HepG2 (cell line): ENCODE measurements around the gene RIPK1. TPM values are rescaled to one million over a fixed set of nuclear protein-coding genes. Genes with fewer than 3 reads are reported as not detected.

Source experiments
- BCLAF1 ChIP-seq: fragments of 450-650 bp; IDR thresholded peaks from 2 replicates; pipeline ENCODE4 v1.6.1; 2017; ENCODE audit warnings: mild to moderate bottlenecking
- ETV5 ChIP-seq: IDR thresholded peaks from 2 replicates; pipeline ENCODE4 v1.6.1; 2018; ENCODE audit warnings: missing biosample characterization, missing genetic modification reagents, inconsistent platforms, borderline replicate concordance
- HMG20A ChIP-seq: IDR thresholded peaks from 2 replicates; pipeline ENCODE4 v1.6.1; 2016; ENCODE audit warnings: borderline replicate concordance
- PRMT3 ChIP-seq: sonication (generic); formaldehyde crosslinking; IDR thresholded peaks from 2 replicates; pipeline ENCODE4 v1.8.1; 2022; ENCODE audit warnings: low read depth, mild to moderate bottlenecking, moderate library complexity, missing genetic modification reagents, borderline replicate concordance
- THAP9 ChIP-seq: sonication (generic); formaldehyde crosslinking; IDR thresholded peaks from 2 replicates; pipeline ENCODE4; 2020; ENCODE audit warnings: missing genetic modification reagents, mild to moderate bottlenecking, borderline replicate concordance
- WIZ ChIP-seq: sonication (generic); formaldehyde crosslinking; IDR thresholded peaks from 2 replicates; pipeline ENCODE4 v1.5.1; 2020; ENCODE audit warnings: mild to moderate bottlenecking, missing genetic modification reagents
- ZBED4 ChIP-seq: sonication (generic); formaldehyde crosslinking; IDR thresholded peaks from 2 replicates; pipeline ENCODE4 v1.4.0; 2020; ENCODE audit warnings: missing genetic modification reagents, borderline replicate concordance
- ZNF530 ChIP-seq: sonication (generic); formaldehyde crosslinking; IDR thresholded peaks from 2 replicates; pipeline ENCODE4 v1.5.0; 2020; ENCODE audit warnings: low read depth, mild to moderate bottlenecking, missing genetic modification reagents
- ZNF557 ChIP-seq: sonication (generic); formaldehyde crosslinking; IDR thresholded peaks from 2 replicates; pipeline ENCODE4 v1.4.0; 2020; ENCODE audit warnings: missing genetic modification reagents
- ZNF687 ChIP-seq: sonication (generic); formaldehyde crosslinking; IDR thresholded peaks from 2 replicates; pipeline ENCODE4 v1.5.1; 2020; ENCODE audit warnings: mild to moderate bottlenecking, missing genetic modification reagents, moderate library complexity
- ZNF800 ChIP-seq: sonication (generic); formaldehyde crosslinking; IDR thresholded peaks from 2 replicates; pipeline ENCODE4 v1.4.0; 2020; ENCODE audit warnings: missing genetic modification reagents
- polyA plus RNA-seq, 8 experiments: library from polyadenylated mRNA; depleted of rRNA in 3 of 8; stranded (reverse) in 7 of 8; unstranded in 1 of 8; fragments of >200 nt; fragmentation: Illumina TruSeq in 4 of 8; extraction: Trizol in 4 of 8; gene quantifications; 2 replicates each; pipeline versions ENCODE4 v1.2.1 to v1.2.3, GENCODE V29; 2011 to 2016; ENCODE audit warnings: low read depth in 4 of 8, missing spikeins in 1 of 8, mixed read lengths in 1 of 8; ENCODE audit not compliant: insufficient read depth in 1 of 8
- total RNA-seq, 5 experiments: library from RNA; depleted of rRNA; stranded (reverse); fragments of >200 nt; fragmentation: Illumina TruSeq; extraction: Trizol; gene quantifications; 2 replicates each; pipeline ENCODE4 v1.2.3, GENCODE V29; 2016; ENCODE audit warnings: low read depth in 1 of 5

The RIPK1 gene
- total and polyA plus RNA-seq, 2 of the 13 experiments (the other 11 are each of a cell fraction or from before 2014, with no cell fraction given), result 9.0 to 10.3 TPM

GRCh38 chr6:3118353-3119039, 50.2 kb downstream of the RIPK1 start, which contains the start of gene BPHL (continued):
- TF ChIP-seq ZBED4 (CRISPR knock-in tag) (no peak; the same call in 1 of the 2 replicates), ZNF687 (CRISPR knock-in tag) (peak; percentile 97), ZNF530 (CRISPR knock-in tag) (no peak), WIZ (CRISPR knock-in tag) (no peak), ETV5 (0 out of 2 replicates have a peak, but pooled peaks have one; percentile 44), ZNF557 (CRISPR knock-in tag) (no peak), HMG20A (CRISPR knock-in tag) (peak; percentile 58; the same call in 1 of the 2 replicates), PRMT3 (CRISPR knock-in tag) (no peak), ZNF800 (CRISPR knock-in tag) (peak; percentile 62; the same call in 1 of the 2 replicates), THAP9 (CRISPR knock-in tag) (peak; percentile 90), BCLAF1 (no peak)
